ENCODE data around the gene SHB.
A peak's percentile ranks its signal among the peaks of the same experiment; 100 is the strongest.

SHB gene

DNA sequence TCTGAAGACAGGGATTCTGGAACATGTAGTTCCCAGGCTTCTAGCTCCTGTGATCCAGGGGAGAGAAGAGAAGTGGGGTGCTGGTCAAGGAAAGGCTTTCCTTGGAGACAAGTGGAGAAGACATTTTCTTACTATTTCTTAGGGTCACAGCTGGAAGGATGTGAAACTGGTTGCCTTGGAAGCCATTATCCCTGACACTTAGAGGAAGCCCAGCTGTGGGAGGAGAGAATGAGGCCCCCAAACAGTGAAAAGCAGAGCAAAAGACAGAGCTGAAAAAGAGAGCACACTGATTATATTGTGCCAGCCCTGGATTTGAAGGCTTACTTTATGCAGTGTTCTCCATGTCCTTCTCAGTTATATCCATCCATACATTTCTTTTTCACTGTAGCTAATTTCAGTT is 17.5 kb upstream of the SHB start:
- no peak for DNase-seq

DNA sequence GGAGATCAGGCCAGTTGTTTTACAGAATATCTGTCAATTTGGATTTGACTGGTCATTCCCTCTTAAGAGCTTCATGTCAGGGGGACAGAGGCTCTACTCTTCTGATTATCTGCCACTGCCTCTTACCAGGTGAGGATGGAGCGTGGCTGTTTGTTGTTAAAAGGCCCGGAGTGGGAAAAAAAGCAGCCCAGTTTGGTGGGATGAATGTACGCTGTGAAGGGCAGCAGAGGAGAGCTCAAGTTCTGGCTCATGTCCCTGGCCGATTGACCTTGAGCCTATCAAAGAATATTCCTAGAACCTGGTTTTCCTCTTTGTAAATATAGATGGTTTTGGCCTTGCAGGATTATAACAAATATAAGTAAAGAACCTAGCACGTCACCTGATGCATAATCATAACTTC is 16.3 kb upstream of the SHB start:
- DNase-seq, result no peak

DNA sequence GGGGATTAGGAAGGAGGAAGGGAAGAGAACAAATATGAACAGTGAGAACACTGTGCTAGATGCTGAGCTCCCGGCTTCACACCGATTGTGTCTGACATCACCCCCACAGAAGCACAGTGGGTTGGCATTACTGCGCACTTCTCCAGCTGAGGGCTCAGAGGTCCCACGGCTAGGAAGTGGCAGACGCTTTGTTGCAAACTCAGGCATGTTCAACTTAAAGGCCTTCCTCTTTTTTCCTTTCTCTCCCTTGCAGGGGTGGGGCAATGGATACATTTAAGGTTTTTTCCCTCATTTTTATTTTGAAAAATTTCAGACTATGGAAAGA is 15.5 kb upstream of the SHB start:
- no peak for DNase-seq

DNA sequence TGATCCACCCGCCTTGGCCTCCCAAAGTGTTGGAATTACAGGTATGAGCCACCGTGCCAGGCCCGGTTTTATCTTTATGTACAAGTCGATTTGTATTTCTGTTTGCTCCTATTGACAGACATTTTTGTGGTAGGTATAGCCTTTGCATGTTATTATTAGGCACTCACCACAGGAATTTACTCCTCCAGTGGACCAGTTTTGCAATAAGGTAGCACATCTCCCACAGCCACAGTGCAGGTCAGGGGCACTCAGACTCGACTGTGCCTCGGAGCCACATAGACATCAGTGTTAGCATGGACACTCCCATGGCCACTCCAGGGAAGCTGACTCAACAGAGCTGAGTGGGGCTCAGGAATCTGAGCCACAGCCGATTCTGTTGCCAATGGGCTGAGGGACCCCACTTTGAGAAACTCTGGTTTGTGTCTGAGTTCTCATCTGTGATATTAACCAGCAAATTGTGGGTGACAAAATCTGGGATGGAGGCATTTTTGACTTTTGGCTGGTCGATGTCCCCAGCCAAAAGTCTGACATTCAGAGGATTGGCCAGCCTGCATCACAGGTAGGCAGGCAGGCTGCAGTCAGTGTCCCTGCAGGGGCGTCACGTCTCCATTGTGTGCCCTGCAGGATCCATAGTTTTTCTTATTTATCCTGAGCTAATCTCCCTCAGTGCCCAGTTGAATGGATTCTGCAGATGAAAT is 15.0 kb upstream of the SHB start:
- DNase-seq, result no peak

DNA sequence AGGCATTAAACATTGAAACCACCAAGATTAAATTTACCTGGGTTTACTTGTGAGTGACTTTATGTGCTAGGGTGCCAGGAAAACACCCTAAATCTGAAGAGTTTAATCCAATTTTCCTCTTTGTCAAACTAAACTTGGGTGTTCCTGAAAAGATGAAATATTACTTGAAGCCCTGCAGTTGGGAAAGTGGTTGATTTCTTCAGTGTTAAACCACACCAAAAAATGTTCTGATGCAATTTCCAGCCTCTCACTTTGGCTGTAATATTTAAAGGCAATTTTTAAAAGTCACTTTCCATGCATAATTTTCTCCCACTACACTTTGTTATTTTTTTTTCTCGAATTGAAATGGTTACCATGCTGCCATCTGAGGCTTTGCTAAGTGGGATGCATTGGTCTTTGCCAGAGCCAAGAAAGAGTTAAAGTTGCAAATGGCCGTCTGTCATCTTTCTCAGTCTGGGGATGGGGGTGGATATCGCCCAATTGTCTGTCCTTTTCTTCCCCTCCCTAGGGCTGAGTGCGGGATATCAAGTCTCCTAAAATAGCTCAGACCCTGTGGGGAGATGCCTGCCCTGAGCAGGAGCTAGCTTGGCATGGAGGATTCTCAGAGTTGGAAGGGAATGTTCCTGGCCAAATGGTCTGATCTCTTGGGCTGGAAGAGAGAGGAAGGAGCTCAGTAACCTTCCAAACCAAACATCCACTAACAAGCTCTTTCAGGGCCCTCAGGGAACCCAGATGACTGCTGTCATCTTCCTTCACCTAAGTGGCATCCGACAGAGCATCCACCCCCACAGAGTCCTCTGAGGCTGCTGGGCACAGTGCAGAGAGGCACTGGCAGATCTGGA is 13.6 kb upstream of the SHB start:
- DNase-seq, result no peak

DNA sequence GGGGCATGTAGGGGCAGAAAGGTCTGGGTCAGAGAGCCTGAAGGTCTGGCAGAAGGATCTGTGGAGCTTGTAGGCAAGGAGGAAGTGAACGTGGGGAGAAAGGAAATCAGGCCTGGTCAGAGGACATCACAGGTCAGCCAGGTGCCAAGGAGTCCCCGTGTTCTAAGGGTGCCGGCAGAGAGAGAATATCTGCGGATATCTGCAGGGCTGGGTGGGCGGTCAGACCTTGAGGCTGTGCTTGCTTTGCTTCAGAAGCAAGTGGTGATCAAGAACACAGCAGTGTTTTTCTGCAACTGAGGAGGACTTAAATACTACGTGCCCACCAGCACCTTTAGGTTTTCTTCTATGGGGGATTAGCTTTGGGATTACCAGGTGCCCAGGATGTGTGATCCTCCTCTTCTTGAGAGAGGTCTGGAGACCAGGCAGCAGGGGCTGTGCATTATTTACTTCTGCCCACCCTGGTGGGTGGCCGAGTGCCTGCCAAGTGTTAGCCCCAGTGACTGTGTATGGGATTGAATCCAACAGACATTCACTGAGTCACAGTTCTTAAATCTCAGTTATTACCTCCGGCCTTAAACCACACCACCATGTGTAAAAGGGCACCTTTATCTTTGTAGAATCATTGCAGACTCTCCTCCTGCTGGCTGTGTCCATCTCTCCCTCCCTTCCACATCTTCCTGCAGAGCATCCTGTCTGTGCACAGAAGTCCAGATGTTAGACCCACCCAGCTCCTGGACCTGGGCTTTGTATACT is 12.5 kb upstream of the SHB start:
- DNase-seq, result no peak

DNA sequence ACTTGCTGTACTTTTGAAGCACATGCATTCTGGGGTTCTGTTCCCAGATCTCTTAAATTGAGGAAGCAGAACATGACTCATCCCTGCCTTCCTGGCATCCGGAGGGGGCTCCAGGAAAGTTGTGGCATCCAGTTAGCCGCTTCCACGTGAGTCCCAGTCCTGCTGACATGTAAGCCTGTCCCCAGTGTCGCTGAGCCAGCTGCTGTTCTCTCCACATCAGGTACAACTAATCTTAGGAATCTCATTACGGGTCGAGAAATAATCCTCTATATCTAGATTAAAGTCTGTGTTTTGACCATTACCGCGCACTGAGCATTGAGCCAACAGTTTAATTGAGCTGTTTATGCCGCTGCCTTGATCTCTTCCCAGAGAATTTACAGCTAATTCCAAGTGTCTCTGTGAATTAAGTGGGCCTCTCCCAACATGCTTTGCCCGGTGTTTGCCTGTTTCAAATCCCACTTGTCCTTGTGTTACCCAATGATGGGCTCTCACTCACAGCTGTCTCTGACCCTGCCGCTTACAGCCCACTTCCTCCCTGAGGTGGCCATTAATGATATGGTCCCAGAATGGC is 10.5 kb upstream of the SHB start:
- no peak for DNase-seq

DNA sequence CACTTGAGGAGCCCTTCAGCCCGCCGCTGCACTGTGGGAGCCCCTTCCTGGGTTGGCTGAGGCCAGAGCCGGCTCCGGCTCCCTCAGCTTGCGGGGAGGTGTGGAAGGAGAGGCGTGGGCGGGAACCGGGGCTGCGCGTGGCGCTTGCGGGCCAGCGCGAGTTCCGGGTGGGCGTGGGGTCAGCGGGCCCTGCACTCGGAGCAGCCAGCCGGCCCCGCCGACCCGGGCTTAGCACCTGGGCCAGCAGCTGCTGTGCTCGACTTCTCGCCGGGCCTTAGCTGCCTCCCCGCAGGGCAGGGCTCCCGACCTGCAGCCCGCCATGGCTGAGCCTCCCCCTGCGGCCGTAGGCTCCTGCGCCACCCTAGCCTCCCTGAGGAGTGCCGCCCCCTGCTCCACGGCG is 6.2 kb upstream of the SHB start:
- DNase-seq, result no peak

DNA sequence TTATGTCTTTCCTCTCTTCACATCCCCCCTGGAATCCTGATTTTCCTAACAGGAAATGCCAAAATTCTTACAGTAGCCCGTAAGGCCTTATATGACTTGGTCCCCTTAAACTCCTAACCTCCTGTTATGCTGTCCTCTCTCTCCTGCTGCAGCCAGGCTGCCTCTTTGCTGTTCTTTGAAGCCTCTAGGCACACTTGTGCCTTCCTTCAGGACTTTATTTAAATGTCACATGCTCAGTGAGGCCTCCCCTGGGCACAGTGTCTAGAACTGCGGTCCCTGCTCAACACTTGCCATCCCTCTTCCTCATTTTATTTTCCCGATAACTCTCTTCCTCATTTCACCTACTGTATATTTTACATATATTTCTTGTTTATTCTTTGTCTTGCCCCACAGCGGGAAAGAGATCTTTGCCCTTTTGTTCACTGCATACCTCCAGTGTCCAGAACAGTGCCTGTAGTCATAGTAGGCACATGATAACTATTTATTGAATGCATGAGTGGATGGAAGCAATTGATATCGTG is 5.5 kb upstream of the SHB start:
- no peak for DNase-seq

DNA sequence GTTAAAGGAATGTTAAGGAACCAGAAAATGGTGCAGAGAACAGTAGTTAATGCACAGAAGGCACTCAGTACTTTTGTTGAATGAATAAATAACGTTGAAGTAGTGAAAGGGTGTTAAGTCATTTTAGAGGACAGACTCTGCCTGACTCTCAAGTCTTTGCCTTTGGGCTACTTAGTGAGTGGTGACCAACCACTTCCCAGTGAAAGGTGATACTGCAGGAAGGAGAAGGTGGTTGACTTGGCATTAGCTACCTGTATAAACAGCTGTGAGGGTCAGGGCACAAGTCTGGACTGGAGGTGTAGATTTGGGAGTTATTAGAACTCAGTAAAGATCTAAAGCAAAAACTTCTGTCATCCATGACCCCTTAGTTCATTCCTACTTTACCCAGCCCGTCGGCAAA is 4.9 kb upstream of the SHB start:
- DNase-seq, result no peak

DNA sequence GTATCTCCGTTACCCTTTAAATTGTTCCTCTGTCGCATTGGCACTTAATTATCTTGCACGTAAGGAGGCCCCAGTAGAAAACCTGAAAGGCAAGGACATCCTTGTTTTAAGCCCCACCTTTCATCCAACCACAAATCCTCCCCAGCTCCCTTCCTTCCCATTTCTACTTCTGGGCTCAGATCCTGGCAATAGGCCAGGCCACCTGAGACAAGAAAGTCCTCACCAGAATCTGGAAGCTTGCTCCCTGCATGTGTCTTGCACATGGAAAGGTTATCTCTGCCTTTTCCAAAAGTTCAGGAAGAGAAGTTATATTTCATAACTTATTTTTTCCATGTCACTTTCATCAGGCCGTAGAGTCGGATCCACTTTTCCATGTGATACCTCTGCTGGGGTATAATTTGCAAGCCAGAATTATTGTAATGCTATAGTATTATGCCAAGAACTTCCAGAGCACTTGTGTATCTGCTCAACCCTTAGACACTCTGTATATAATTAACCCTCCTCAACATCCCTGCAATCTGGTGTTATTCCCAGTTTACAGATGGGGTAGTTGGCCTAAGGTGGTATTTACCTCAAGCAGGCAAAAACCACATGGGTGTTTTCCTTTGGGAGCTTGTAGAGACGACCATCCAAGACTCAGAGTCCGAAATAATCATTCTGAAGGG is 2.6 kb upstream of the SHB start:
- DNase-seq, result no peak

DNA sequence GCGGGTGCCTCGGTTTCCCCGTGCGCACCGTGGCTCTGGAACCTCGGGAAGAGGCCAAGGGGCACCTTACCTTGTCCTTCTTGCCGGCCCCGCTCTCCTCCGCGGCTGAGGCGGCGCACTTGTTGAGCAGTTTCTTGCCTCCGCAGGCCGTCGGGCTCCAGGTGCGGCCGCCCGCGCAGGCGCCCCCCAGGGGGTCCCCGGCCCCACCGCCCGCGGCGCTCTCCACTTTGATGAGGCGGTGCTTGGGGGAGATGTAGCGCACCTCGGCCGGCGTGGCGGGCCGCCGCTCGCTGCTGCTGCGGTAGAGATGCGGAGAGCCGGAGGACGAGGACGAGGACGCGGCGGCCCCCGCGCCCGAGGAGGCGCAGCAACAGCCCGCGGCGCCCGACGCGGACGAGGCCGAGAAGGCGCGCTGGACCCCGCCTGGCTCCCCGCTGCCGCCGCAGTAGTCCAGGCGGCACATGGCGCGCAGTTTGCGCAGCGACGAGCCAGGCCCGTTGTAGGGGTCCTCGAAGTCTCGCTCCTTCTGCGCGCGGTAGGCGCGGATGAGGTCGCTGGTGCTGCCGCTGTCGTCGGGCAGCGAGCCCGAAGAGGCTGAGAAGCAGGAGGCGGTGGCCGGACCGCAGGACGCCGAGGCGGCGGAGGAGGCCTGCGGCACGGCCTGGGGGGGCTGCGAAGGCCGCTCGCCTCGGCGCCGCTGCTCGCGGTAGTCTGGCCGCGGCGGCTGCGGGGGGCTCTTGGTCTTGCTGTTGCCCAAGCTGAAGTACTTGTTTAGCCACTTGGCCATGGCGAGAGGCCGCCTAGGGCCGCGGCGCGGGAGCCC is 957 bp downstream of the SHB start:
- peak; percentile 32 for DNase-seq

DNA sequence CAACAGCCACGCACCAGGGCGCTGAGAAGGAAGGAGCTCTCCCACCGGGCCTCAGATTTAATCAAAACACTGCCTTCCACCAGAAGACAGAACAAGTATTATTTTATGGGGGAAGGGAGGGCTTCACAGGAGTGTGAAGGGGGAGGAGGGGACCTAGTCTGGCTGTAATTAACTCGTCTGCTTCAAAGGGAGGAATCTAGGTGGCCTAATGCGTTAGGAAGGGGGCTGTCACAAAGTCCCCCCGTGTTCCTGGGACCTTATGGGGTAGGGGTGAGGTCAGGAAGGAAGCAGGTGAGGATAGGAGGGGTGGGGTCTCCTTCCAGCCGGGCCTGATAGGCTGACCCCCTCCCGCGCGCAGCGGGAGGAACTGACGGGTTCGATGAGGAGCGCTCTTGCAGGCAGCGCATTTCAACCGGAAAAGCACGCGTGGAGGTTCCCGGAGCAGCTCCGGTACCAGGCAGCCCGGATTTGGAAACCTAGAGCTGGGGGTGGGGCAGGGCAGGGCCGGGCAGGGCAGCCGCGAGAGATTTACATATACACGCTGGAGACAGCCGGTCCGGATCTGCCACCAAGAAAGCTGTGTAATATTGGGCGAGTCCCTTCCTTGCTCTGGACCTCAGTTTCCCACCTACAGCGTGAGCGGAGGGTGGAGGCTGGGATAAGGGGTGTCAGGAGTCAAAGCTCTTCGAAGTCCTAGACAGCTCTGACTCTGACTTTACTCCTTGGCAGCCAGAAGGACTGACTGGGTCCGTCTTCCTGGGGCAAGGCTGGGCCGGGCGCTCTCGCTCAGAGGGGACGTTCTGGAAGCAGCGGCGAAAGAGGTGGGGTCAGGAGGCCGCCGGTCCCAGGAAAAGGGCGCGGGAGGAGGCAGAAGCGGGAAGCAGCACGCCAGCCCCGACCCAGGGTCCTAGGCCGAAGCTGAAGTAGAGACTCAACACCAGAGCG is 1.8 kb downstream of the SHB start:
- peak; percentile 44 for DNase-seq

DNA sequence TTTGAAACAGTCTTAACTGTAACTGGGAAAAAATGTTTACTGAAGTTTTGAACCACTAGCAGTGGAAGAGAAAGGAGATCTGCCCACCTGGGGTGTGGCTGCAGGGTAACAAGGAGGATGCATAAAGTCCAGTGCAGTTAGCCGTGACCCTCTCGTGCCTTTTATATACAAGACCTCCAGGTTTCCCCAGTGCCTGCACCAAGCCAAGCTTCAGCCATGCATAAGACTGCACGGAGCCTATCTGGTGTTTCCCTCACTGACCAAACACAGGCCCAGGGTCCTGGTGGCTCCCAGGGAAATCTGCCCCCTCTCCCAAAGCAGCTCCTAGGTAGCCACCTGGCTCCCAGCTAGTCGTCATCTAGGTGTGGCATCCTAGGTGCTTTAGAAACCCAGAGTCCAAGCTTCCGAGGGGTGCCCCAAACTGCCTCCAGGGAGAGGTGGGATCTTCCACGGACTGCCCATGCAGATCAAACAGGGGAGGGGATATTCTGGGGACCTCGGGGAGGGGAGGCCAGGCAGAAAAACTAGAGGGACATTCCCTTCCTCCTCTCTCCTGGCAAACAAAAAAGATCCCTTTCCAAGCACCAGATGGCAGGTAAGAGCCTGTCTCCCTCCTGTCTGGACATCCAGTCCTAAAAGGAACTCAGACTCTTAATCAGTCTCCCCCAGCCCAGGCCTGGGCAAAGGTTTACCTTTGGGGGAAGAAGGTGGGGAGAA is 2.7 kb downstream of the SHB start:
- DNase-seq, result no peak

DNA sequence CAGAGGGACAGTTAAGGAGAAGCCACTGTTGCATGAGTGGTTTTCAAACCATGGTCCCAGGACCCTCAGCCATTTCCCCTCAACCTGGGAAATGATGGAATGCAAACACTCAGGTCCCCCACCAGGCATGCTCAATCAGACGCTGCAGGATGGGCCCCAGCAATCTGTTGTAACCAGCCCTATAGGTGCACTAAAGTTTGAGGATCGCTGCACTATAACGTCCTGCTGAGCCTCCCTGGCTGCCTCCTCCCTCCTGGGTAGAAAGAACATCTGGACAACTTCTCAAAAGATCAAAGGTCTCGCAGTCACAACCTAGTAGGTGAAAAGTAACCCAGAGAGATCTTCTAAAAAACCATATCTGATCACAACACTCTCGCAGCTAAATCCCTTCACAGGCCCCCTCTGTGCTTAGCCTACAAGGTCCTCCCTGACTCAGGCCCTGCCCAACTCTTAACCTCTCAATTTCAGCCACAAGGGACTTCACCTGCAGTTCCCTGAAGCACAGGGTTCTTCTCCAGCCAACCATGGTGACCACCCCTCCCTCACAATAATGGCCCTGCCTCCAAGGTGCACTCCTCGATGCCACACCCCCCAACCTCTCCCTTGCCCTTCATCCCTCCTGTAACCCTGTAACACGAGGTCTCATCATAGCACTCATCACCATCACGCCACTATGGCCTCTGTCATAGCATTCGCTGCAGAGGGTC is 3.5 kb downstream of the SHB start:
- no peak for DNase-seq

DNA sequence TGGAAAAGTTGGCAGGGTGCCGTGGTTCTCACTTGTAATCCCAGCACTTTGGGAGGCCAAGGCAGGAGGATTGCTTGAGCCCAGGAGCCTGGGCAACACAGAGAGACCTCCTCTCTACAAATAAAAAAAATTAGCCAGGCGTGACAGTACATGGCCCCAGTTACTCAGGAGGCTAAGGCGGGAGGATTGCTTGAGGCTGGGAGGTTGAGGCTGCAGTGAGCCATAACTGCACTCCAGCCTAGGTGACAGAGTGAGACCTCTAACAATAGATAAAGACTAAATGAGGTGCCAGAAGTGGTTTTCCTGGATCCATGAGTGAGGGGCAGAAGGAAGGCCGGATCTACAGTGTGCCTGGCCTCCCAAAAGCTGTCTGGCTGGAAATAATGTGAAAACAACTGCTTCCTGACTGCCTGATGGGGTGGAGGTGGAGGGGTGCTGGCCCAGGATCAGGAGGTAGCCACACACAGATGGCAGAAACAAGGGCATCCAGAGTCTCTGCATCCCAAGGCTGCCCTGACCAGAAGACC is 4.1 kb downstream of the SHB start:
- DNase-seq, result no peak

DNA sequence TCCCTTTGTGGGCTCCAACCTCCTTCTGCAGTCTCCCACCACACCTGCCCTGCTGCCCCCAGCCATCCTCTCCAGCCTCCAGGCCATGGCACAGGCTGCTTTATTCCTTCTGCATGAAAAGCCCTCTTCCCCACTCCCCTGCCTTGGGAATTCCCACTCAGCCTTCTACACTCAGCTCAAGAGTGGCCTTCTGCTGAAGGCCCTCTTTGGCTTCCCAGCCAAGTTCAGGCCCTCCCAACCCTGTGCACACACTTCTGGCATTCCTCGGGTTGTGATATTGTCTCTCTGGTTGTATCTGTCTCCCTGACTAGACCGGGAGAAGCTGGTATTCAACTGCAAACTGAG is 5.7 kb downstream of the SHB start:
- no peak for DNase-seq

DNA sequence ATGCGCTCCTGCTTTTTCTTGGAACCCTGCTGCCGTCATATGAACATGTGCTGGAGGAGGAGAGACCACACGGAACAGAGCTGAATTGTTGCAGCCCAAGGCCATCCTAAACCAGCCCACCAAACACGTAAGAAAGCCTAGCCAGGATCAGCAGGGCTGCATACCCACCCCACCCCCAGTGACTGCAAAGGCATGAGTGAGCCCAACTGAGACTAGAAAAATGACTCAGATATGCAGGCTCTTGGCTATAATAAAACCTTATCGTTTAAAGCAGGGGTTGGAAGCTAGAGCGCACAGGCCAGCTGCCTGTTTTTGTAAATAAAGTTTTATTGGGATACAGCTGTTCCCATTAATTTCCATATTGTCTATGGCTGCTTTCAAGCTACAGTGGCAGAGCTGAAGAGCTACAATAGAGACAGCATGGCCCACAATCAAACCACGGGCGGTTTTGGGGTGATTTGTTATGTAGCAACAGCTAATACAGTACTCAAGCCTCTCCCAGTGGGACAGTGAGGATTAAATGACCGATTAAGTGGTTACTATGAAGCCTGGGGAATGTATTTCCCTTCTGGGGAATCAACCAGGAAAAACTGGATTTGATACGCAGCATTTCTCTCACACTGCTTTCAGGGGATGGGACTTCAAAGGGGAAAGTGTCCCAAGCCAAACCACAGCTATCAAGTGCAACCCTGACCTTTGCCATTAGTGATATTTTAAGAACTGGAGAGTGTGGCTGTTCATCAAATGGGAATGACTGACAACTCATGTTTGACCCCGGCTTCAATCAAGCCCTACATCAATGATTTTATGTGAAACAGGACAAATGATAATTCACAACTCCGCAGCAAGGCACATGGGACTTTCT is 6.3 kb downstream of the SHB start:
- no peak for DNase-seq

Data from stimulated activated CD4-positive, alpha-beta T cell treated with anti-CD3 and anti-CD28 coated beads, Interleukin-15, amount 100 ng/mL, for 24 hours (primary cell).